Left renal cortex interstitium (tissue), 4 donors: ENCODE measurements around the gene ATP6AP1. TPM values are rescaled to one million over a fixed set of nuclear protein-coding genes. Genes with fewer than 3 reads are reported as not detected.

Source experiments
- DNase-seq, 4 donors: peaks; one replicate each; pipeline ENCODE4 v3.0.0-alpha.2; 2013; ENCODE audit warnings: low read depth in 4 of 4, low spot score in 2 of 4, missing footprints in 1 of 4
- polyA plus RNA-seq, 4 donors: library from polyadenylated mRNA; unstranded; fragments of 120-200 nt; gene quantifications; one replicate each; pipeline ENCODE4 v1.2.1, GENCODE V29; 2013; ENCODE audit not compliant: insufficient read length in 4 of 4

The ATP6AP1 gene
- polyA plus RNA-seq, 4 donors: 142 to 176 (median 157) TPM

DNA sequence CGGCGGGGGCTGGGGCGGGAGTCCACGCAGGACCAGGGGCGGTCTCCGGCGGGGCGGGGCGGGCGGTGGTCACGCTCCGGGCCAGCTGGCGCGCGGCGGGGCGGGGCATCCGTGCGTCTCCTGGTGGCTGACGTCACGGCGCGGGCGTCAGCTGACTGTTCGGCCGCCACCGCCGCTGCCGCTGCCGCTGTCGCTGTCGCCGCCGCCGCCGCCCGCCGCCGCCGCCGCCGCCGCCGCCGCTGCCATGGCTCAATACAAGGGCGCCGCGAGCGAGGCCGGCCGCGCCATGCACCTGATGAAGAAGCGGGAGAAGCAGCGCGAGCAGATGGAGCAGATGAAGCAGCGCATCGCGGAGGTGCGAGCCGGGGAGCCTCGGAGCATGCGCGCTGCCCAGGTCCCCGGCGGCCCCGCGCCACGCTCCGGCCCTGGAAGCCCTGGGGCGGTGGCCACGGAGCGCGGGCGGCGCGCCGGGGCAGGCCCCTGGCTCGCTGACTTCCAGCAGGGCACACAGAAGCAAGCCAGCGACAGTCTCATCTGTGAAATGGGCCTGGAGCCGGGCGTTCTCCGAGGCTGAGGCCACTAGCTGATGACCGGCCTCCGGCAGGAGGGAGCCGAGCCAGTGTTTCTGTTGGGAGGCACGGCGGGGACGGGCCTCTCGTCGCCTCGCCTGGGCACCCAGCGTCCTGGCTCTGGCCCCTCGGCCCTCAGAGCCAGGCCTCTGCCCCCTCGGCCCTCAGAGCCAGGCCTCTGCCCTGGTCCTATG is 15.7 kb downstream of the ATP6AP1 start, which contains the start of gene FAM50A:
FAM50A (plus strand) TSS at position 150 of the 763 bp plus-strand sequence; CDS start at position 245, 95 bp downstream.
- DNase-seq: no peak

DNA sequence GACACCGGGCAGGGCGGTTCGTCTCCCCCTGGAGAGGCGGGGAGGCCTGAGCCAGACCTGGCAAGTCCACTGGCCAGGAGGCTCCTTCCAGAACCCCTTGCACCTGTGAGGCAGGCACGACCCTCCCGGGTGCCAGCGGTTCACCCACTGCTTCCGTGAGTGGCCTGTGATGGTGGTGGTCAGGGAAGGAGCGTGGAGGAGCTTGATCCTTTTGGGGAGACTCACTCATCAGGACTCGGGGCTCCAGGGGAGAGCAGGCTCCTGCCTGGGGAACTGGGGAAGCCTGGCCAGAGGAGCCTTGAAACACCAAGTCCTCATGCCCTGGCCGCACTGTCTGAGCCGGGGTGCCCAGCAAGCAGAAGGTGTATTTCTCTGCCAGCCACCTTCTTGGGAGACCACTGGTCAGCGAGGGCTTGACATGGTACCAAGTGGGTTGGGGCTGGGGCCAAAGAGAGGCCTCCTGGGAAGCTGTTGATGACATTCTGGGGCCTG is 16.3 kb downstream of the ATP6AP1 start:
- DNase-seq: no peak

DNA sequence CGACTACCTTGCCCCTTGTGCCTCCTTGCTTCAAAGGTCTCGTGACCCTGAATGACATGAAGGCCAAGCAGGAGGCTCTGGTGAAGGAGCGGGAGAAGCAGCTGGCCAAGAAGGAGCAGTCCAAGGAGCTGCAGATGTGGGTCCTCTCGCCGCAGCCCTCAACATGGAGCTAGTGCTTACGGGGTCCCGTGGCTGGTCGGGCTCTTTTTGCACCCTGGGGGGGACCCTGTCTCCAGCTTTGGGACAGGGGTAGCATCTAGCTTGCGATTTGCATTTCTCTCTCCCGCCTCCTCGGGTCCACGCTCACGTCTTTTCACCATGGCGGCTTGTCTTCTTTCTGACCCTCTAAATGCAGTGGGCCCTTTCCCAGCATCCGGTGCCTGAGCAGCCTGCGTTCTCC is 17.3 kb downstream of the ATP6AP1 start:
- no peak for DNase-seq

DNA sequence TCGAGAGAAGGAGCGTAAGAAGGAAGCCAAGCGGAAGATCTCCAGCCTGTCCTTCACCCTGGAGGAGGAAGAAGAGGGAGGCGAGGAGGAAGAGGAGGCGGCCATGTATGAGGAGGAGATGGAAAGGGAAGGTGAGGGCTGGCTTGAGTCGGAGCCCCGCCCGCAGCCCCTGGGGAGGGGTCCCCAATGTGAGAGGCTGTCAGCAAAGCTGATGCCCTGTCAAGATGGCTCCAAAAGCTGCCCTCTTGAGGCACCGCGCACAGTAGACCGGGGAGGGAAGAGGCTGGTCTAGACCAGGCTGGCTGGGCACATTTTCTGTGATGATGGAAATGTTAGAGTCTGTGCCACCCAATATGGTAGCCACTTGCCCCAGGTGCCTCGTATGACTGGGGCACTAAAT is 18.0 kb downstream of the ATP6AP1 start:
- DNase-seq: no peak

DNA sequence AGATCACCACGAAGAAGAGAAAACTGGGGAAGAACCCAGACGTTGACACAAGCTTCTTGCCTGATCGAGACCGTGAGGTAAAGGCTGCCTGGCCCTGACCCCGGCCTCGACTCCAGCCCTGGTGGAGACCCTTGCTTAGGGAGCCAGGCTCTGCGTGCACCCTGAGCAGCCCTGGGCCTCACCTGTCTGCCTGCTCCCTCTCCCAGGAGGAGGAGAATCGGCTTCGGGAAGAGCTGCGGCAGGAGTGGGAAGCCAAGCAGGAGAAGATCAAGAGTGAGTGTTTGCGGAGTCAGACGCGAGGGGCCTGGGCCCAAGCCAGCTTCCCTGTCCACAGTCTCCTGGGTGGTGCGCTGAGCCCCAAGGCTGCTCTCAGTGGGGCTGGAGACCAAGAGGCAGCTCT is 20.0 kb downstream of the ATP6AP1 start:
- DNase-seq: no peak

DNA sequence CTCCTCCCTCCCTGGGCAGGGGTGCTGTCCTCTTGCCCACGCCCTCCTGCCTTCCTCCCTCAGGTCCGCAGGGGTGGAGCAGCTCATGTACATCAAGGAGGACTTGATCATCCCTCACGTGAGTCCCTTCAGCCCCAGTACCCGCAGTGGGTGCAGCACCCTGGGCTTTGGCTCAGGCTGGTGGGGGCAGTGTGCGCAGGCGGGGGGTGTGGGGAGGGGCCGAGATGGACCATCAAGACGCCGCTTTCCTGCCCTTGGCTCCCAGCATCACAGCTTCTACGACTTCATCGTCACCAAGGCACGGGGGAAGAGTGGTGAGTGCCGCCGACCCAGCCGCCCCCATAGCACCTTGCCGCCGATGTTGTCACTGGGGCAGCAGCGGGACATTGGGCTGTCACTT is 21.1 kb downstream of the ATP6AP1 start:
- no peak for DNase-seq

DNA sequence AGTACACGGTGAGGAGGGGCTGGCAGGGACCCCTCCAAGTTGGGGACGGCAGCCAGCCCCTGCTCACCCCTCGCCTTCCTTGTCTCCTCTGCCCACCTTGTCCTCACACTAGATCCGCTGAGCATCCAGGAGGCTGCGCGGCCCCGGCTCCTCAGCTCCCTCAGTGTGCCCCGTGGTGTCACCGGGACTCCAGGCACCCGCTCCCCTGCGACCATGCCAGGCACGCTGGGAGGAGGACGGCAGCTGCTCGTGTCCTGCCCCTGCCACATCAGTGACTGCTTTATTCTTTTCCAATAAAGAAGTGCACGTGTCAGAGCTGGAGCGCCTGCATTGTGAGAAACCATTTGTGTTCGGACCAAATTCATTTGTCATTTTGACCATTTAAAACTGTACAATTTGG is 21.8 kb downstream of the ATP6AP1 start:
- DNase-seq: no peak

DNA sequence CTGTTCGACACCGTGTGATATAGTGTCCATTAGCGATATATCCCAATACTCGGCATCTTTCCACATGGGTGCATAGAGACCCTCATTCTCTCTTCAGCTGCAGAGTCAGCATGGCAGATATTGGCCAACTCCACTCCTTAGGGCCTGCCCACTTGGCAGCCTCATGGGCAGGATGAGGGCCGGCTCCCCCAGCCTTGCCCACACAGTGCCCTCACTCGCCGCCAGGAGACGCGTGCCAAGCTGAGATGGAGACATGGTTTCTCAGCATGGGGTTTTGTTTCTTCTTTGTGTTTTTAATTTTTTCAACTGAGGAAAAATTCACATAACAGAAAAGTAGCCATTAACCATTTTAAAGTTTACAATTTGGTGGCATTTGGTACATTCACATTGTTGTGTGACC is 24.3 kb downstream of the ATP6AP1 start:
- DNase-seq: no peak

DNA sequence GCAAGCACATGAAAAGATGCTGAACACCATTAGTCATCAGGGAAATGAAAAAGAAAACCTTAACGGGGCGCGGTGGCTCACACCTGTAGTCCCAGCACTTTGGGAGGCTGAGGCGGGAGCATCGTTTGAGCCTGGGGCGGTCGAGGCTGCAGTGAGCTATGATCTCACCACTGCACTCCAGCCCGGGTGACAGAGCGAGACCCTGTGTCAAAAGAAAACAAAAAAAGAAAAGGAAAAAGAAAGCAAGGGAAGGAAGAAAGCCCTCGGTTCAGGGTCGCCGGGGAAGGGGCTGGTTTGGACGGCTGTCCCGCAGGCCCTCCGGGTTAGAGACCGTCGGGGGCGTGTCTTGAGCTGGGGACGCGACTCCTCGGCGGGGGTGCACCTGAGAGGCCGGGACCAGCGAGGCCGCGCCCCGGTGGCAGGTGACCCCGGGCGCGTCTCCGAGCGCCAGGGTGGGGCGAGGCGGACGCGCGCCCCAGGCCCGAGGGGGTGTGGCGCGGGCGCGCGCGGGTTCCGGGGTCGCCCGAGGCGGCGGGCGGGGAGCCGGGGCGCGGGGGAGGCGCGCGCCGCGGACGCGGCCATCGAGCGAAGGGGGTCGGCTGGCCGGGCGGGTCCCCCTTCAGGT is 29.1 kb downstream of the ATP6AP1 start:
- DNase-seq: no peak

DNA sequence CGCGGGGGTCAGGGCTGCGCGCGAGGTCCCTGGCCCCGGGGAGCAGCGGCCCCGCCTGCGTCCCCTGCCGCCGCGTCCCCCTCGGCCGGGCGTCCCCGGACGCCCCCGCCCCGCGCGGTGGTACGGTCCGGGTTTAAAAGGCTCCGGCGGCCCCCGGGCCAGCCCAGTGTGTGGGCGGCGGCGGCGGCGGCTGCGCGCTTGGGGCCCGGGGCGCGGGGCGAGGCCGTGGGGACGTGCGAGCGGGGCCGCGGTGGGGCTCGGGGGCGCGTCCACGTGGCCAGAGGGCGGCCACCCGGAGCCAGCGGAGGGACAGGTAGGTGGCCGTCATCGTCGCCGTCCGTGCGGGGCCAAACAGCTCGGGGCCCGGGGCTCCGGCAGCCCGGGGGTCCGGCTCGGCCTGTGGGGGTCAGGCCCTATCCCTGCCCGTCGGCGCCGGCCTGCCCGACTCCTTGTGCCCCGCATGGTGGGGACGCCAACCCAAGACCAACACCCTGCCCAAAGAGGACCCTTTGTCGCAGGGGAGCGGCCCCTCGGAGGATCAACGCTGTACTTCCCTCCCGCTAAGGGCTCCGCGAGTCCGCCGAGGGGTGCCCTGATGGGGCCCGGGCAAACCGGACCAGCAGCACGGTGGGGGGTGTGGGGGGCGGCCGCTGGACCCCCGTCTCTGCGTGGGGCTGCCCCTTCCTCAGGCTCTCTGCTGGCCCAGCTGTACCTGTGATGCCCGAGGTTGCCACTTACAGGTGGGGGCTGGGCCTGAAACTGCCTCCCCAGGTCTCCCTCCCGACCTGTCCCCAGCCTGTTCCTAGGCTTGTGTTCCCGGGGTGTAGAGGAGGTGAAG is 29.9 kb downstream of the ATP6AP1 start, which contains the start of gene PLXNA3:
PLXNA3 (plus strand) TSS at position 166 of the 838 bp plus-strand sequence. CDS start 1,903 bp downstream, outside the sequence.
- no peak for DNase-seq

DNA sequence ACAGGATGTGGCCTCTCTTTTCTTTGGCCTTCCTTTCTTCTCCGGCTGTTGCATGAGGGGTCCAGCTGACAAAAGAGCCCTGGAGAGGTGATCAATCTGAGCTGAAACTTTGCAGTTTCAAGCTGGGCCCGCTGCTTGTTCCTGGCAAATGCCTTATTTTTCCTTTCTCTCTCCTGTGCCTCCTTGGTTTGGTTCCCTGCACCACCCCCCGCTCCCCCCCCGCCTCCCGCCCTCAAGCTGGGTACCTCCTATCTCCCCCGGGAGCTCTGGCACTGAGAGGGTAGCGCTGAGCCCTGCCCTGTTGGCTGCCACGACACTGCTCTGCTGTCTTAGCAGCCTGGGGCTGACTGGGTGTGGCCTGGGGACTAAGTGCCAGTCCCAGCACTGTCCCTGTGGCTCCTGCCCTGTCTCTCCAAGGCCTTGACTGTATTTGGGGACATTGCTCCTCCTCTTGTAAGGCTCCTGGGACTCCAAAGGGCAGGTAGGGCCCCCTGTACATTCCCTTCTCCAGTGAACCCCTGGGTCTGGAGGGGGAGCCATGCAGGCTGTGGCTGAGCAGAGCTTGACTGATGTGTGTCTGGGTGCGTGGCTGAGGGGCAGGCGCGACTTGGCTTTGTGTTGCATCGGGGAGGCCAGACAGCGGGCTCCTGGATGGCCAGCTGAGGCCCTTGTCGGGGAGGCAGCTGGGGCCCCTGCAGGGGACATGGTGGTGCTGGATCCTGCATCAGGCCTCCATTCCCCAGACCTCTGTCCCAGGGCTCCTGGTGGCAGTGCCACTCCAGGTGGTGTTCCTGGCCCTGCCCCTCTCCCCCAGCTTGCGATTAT is 30.7 kb downstream of the ATP6AP1 start:
- no peak for DNase-seq

DNA sequence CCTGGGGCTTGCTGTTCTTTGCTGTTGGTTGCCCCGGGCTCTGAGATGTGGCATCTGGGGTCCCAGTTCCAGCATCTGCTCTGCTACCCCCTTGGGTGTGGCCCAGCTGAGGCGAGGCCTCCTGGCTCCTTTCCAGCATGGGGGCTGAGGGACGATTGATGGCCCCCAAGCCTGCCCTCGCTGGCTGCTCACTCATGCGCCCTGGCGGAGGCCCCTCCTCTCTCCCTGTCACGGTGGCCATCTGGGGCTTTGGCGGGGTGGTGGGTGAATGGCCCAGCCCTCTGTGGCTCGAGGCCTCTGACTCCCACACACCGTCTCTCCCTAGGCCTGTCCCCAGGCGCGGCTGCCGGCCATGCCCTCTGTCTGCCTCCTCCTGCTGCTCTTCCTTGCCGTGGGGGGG is 31.4 kb downstream of the ATP6AP1 start:
- DNase-seq: no peak

DNA sequence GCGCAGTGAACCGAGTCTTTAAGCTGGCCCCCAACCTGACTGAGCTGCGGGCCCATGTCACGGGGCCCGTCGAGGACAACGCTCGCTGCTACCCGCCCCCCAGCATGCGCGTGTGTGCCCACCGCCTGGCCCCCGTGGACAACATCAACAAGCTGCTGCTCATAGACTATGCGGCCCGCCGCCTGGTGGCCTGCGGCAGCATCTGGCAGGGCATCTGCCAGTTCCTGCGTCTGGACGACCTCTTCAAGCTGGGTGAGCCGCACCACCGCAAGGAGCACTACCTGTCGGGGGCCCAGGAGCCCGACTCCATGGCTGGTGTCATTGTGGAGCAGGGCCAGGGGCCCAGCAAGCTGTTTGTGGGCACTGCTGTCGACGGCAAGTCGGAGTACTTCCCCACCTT is 31.8 kb downstream of the ATP6AP1 start:
- no peak for DNase-seq

DNA sequence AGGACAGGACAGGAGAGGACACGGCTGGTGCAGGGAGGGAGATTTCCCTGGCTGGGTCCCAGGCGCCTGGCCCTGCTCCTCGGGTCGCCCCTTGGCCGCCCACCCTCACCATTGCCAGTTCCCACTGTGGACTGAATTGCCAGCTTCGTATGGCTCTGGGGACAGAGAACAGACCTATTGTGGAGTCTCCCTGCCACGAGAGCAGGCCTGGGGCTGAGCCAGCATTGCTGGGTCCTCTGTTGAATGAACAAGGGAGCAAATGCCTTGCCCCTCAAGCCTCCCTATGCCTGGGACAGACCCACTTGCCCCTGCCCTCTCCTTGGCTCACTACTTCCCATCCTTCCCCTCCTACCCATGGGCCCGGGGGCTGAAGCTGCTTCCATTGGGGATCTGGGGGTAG is 33.9 kb downstream of the ATP6AP1 start:
- no peak for DNase-seq

DNA sequence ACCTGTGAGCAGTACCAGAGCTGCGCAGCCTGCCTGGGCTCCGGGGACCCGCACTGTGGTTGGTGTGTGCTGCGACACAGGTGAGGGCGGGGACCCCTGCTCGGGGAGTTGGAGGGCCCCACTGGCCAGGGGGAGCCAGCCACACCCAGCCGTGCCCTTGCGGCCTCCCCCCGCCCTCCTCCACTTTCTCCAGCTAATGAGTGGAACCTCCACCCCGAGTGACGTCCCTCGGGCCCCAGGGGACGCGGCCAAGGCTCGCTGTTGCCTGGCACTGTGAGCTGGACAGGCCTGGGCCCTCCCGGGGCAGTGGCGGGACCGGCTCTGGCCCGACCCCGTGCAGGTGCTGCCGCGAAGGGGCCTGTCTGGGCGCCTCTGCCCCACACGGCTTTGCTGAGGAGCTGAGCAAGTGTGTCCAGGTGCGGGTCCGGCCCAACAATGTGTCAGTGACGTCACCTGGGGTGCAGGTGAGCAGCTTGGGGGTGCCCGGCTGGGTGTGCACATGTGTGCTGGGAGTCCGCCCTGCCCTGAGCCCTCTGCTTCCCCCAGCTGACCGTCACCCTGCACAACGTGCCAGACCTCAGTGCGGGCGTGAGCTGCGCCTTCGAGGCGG is 35.2 kb downstream of the ATP6AP1 start:
- DNase-seq: no peak

DNA sequence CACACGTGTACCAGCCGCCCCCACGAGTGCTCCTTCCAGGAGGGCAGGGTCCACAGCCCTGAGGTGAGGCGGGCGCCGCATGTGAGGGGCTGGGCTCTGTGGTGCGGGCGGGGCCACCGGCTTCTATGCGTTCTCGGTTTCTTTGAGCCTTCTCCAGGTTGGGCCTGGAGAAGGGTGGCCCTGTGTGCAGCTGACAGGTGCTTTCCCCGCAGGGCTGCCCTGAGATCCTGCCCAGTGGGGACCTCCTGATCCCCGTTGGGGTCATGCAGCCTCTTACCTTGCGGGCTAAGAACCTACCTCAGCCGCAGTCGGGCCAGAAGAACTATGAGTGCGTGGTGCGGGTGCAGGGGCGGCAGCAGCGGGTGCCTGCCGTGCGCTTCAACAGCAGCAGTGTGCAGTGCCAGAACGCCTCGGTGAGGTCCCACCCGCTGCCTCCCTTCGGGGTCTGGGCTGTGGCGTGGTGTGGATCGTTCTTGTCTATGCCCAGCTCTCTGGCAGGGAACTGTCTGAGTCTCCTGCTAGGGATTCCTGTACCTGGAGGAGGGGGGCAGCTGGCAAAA is 36.4 kb downstream of the ATP6AP1 start:
- no peak for DNase-seq

DNA sequence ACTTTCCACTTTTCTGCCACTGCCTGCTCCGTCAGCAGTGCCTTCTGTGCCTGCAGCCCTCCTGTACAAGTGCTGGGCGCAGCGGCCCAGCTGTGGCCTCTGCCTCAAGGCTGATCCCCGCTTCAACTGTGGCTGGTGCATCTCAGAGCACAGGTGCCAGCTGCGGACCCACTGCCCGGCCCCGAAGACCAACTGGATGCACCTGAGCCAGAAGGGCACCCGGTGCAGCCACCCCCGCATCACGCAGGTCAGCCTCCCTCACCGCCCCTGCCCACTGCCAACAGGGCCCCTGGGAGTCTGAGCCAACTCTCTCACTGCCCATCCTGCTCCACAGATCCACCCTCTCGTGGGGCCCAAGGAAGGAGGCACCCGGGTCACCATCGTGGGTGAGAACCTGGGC is 37.1 kb downstream of the ATP6AP1 start:
- DNase-seq: no peak

DNA sequence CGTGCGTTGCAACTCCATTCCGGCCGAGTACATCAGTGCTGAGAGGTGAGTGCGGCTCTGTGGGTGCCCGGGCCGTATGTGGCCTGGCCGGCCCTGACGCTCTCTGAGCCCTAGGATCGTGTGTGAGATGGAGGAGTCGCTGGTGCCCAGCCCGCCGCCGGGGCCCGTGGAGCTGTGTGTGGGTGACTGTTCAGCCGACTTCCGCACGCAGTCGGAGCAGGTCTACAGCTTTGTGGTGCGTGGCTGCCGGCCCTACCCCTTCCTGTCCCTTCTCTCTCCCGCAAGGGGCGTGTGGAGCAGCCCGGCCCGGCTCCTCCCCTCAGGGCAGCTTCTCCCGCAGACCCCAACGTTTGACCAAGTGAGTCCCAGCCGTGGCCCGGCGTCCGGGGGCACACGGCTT is 37.6 kb downstream of the ATP6AP1 start:
- DNase-seq: no peak

DNA sequence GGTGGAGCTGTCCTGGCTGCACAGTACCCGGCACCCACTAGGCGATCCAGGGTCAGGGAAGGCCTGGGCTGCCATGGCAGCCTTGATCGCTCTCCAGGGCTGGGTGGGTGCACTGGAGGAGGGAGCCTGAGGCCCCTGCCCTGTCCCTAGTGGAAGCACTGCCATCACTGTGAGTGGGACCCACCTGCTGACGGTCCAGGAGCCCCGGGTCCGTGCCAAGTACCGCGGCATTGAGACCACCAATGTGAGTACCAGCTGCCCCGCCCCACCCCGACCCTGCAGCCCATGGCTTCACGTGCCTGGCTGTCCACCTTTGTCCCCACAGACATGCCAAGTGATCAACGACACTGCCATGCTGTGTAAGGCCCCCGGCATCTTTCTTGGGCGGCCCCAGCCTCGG is 38.4 kb downstream of the ATP6AP1 start:
- DNase-seq: no peak

DNA sequence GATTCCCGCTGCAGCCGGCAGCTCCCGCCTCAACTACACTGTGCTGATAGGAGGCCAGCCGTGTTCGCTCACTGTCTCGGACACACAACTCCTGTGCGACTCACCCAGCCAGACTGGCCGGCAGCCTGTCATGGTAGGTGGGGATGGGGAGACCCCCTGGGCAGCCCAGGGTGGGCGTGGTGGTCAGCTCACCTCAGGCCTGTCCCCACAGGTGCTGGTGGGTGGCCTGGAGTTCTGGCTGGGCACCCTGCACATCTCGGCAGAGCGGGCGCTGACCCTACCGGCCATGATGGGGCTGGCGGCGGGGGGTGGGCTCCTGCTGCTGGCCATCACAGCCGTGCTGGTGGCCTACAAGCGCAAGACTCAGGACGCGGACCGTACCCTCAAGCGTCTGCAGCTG is 39.1 kb downstream of the ATP6AP1 start:
- no peak for DNase-seq
